PFSK-1 (cell line): ENCODE measurements around the gene TGFB1I1.

Experiments used
- FOXP2 ChIP-seq: optimal IDR thresholded peaks from 2 replicates; pipeline ENCODE3; 2011; ENCODE audit warnings: borderline replicate concordance, control low read depth, inconsistent platforms; ENCODE audit not compliant: insufficient read depth; ENCODE audit errors: extremely low read length, extremely low read depth
- POLR2AphosphoS5 ChIP-seq: IDR thresholded peaks from 2 replicates; pipeline ENCODE4 v1.6.1; 2012; ENCODE audit warnings: low read depth, mild to moderate bottlenecking, control low read depth, low read length, moderate library complexity
- REST ChIP-seq, 2 experiments: IDR thresholded peaks; 2 replicates each; pipeline versions ENCODE4 v1.6.1 to v1.8.0; 2011 to 2012; ENCODE audit warnings: low read depth in 2 of 2, low read length in 2 of 2, control low read depth in 1 of 2, inconsistent platforms in 1 of 2, mild to moderate bottlenecking in 1 of 2, moderate library complexity in 1 of 2; ENCODE audit not compliant: insufficient read depth in 1 of 2
- SIN3A ChIP-seq: IDR thresholded peaks from 2 replicates; pipeline ENCODE4 v1.6.1; 2012; ENCODE audit warnings: mild to moderate bottlenecking, low read length, moderate library complexity, borderline replicate concordance; ENCODE audit not compliant: insufficient read depth
- TAF1 ChIP-seq: IDR thresholded peaks from 2 replicates; pipeline ENCODE4 v1.6.1; 2012; ENCODE audit warnings: low read length, control low read depth, borderline replicate concordance; ENCODE audit not compliant: insufficient read depth

Gene TGFB1I1

GRCh38 chr16:31474173-31474714 lies 2.3 kb downstream of the TGFB1I1 start:
- TF ChIP-seq FOXP2 (no peak), SIN3A (no peak), TAF1 (no peak), REST (IDR thresholded peaks at IDR 0.05; ENCODE audit: insufficient read depth in 1 of 2, low read depth in 2 of 2, low read length in 2 of 2) (no peak), POLR2AphosphoS5 (no peak)

- TF ChIP-seq POLR2AphosphoS5 (no peak), SIN3A (no peak), FOXP2 (no peak), REST (IDR thresholded peaks at IDR 0.05; ENCODE audit: insufficient read depth in 1 of 2, low read depth in 2 of 2, low read length in 2 of 2) (no peak), TAF1 (no peak)
These were observed 3.1 kb downstream of the TGFB1I1 start for GRCh38 chr16:31474773-31475738.

- TF ChIP-seq TAF1 (no peak), REST (IDR thresholded peaks at IDR 0.05; ENCODE audit: insufficient read depth in 1 of 2, low read depth in 2 of 2, low read length in 2 of 2) (no peak), POLR2AphosphoS5 (no peak), SIN3A (no peak), FOXP2 (no peak)
These were observed 4.0 kb downstream of the TGFB1I1 start for GRCh38 chr16:31475946-31476302.

GRCh38 chr16:31476303-31477219 lies 4.6 kb downstream of the TGFB1I1 start:
- no peak for TF ChIP-seq POLR2AphosphoS5
- no peak for TF ChIP-seq TAF1
- no peak for TF ChIP-seq SIN3A
- TF ChIP-seq FOXP2 = no peak

- no peak for TF ChIP-seq TAF1
- TF ChIP-seq POLR2AphosphoS5 = no peak
- TF ChIP-seq REST (IDR thresholded peaks at IDR 0.05; ENCODE audit: insufficient read depth in 1 of 2, low read depth in 2 of 2, low read length in 2 of 2) = no peak
- TF ChIP-seq FOXP2 = no peak
- no peak for TF ChIP-seq SIN3A
These were observed 5.6 kb downstream of the TGFB1I1 start for GRCh38 chr16:31477220-31478216.
